ENCODE data around the gene PLAC8. TPM values are rescaled to one million over a fixed set of nuclear protein-coding genes. Genes with fewer than 3 reads are reported as not detected.

PLAC8 gene
- total and polyA plus RNA-seq, 8 donors = 10.5 to 372 (median 47.3) TPM

DNA sequence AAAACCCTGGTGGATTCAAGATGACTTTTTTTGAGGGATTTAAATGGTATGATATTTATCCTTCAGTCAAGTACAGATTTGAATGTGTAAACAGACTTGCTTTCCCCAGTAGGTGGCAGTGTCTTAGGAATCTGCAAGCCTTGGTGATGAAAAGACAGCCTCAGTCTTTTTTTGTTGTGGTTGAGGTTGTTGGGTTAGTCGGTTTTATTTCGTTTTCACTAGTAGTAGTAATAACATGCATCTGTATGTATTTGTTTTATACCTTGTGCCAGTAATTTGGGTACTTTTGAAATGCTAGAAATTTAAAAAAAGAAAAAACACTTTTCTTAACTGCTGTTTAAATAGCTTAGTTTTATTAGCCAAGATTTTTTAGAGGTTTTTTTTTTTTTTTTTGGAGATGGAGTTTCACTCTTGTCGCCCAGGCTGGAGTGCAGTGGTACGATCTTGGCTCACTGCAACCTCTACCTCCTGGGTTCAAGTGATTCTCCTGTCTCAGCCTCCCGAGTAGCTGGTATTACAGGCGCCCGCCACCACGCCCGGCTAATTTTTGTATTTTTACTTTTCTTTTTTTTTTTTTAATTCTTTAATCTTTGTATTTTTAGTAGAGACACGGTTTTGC, 40.3 kb downstream of the PLAC8 start:
- WGBS, 5 donors = 70 to 79% (median 75%) methylated on average over 9 to 10 of the region's 10 CpGs
- intact Hi-C loops (cut with DNase I; ENCODE audit: low total_unique reads) = loop anchor here (10.0 kb wide), 1 partner anchor 181 kb away; no protein-coding TSS in a partner anchor
- no peaks in the 10 kb centered on the region for H3K9me3 ChIP-seq
- peaks cover 4 to 72% (median 68%) of the 10 kb centered on the region in 4 donors for H3K36me3 ChIP-seq
- no peaks in the 10 kb centered on the region for H3K27me3 ChIP-seq
- H3K27ac ChIP-seq = no peak overlapping the region
- TF ChIP-seq, protein P1, sequence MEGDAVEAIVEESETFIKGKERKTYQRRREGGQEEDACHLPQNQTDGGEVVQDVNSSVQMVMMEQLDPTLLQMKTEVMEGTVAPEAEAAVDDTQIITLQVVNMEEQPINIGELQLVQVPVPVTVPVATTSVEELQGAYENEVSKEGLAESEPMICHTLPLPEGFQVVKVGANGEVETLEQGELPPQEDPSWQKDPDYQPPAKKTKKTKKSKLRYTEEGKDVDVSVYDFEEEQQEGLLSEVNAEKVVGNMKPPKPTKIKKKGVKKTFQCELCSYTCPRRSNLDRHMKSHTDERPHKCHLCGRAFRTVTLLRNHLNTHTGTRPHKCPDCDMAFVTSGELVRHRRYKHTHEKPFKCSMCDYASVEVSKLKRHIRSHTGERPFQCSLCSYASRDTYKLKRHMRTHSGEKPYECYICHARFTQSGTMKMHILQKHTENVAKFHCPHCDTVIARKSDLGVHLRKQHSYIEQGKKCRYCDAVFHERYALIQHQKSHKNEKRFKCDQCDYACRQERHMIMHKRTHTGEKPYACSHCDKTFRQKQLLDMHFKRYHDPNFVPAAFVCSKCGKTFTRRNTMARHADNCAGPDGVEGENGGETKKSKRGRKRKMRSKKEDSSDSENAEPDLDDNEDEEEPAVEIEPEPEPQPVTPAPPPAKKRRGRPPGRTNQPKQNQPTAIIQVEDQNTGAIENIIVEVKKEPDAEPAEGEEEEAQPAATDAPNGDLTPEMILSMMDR (IDR thresholded peaks at IDR 0.05) = peak in 5 of 7 experiments; percentile 50 to 69 (median 63)
- TF ChIP-seq POLR2A (IDR thresholded peaks at IDR 0.05) = no peak
- peak in 1 of 3 donors; percentile 2 for TF ChIP-seq POLR2AphosphoS5 (IDR thresholded peaks at IDR 0.05)
- no peak overlapping the region for H3K4me3 ChIP-seq
- DNase-seq = peak in 1 of 2 donors; percentile 88
- H3K4me1 ChIP-seq = peaks cover 0 to 5% (median 2%) of the 10 kb centered on the region in 4 donors

DNA sequence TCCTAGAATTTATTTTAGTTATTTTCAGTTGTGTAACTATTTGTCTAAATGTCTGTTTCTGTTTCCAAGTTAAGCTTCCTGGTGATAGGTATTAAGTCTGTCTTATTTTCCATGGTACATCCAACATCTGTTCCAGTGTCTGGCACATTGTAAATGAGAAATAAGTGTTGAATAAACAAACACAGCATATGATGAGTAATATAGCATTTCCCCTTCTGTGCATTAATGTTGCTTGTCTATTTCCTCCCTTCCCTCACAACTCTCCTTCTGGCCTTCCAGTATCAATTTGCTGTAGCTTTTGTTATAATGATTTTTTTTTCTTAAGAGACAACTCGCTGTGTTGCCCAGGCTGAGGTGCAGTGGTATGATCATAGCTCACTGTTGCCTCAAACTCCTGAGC, 43.4 kb downstream of the PLAC8 start:
- Histone ChIP-seq H3K4me3 (no peak overlapping the region), H3K4me1 (peaks cover 0 to 5% (median 2%) of the 10 kb centered on the region in 4 donors), H3K9me3 (no peaks in the 10 kb centered on the region), H3K27me3 (no peaks in the 10 kb centered on the region), H3K36me3 (peaks cover 8 to 89% (median 85%) of the 10 kb centered on the region in 4 donors), H3K27ac (no peak overlapping the region)
- DNase-seq = no peak
- intact Hi-C loops (cut with DNase I; ENCODE audit: low total_unique reads) = loop anchor here (10.0 kb wide), 1 partner anchor 184 kb away; no protein-coding TSS in a partner anchor
- WGBS, 5 donors = 77 to 89% (median 88%) methylated on average over 1 of the region's 1 CpG
- TF ChIP-seq POLR2AphosphoS5 (IDR thresholded peaks at IDR 0.05) (no peak), EP300 (IDR thresholded peaks at IDR 0.05) (no peak)
- TF ChIP-seq, protein P1 (IDR thresholded peaks at IDR 0.05) = no peak

DNA sequence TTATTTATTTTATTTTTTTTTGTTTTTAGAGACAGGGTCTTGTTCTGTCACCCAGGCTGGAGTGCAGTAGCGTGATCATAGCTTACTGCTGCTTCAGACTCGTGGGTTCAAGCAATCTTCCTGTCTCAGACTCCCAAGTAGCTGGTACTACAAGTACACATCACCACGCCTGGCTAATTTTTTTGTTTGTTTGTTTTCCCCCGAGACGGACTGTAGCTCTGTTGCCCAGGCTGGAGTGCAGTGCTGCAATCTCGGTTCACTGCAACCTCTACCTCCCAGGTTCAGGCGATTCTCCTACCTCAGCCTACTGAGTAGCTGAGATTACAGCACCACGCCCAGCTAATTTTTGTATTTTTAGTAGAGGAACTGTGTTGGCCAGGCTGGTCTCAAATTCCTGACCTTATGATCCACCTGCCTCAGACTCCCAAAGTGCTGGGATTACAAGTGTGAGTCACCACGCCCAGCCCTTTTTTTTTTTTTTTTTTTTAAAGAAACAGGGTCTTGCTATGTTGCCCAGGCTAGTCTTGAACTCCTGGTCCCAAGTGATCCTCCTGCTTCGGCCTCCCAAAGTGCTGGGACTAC, 47.4 kb downstream of the PLAC8 start:
- Histone ChIP-seq H3K27me3 (no peaks in the 10 kb centered on the region), H3K27ac (no peak overlapping the region), H3K9me3 (no peaks in the 10 kb centered on the region), H3K36me3 (peaks cover 24 to 100% (median 97%) of the 10 kb centered on the region in 4 donors), H3K4me1 (no peaks in the 10 kb centered on the region), H3K4me3 (no peak overlapping the region)
- TF ChIP-seq POLR2AphosphoS5 (IDR thresholded peaks at IDR 0.05) = no peak
- no peak for TF ChIP-seq POLR2A (IDR thresholded peaks at IDR 0.05)
- no peak for TF ChIP-seq EP300 (IDR thresholded peaks at IDR 0.05)
- TF ChIP-seq, protein P1 (IDR thresholded peaks at IDR 0.05) = no peak
- 70 to 76% (median 73%) methylated on average over 10 of the region's 10 CpGs for WGBS, 5 donors
- intact Hi-C loops (cut with DNase I; ENCODE audit: low total_unique reads) = no loop called here
- DNase-seq = no peak

DNA sequence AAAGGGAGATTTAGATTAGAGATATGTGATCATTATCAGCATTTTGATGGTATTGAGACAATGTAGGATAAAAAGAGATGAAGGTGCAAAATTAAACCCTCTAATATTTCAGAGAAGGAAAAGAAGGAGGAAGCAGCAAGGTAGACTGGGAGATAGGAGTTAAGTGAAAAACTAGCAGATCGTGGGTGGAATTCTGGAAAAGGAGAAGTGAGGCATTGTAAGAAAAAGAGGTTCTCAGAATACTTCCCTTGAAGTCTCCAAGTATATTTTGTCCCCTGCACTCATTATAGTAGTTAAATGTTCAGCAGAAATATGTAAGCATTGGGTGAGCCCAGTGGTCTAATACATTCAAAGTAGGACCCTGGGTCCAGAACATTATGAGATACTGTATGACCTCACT, 49.3 kb downstream of the PLAC8 start:
- TF ChIP-seq EP300 (IDR thresholded peaks at IDR 0.05) (no peak), POLR2A (IDR thresholded peaks at IDR 0.05) (no peak), POLR2AphosphoS5 (IDR thresholded peaks at IDR 0.05) (no peak)
- TF ChIP-seq, protein P1 (IDR thresholded peaks at IDR 0.05) = no peak
- Histone ChIP-seq H3K4me1 (no peaks in the 10 kb centered on the region), H3K9me3 (no peaks in the 10 kb centered on the region), H3K36me3 (peaks cover 20 to 100% (median 95%) of the 10 kb centered on the region in 4 donors), H3K27ac (no peak overlapping the region), H3K4me3 (no peak overlapping the region), H3K27me3 (no peaks in the 10 kb centered on the region)
- intact Hi-C loops (cut with DNase I; ENCODE audit: low total_unique reads) = no loop called here
- no peak for DNase-seq
- WGBS, 5 donors = 75 to 92% (median 88%) methylated on average over 1 of the region's 1 CpG

Data from stomach (tissue), 9 donors.